Bone marrow (tissue), 2 donors: Measurements from ENCODE around the gene SUMO4.

Experiments
- DNase-seq, 2 donors: peaks; one replicate each; lab custom pipeline; 2025; lab: John Stamatoyannopoulos, UW

SUMO4 gene

GRCh38 chr6:149389509-149390297 lies 10.4 kb upstream of the SUMO4 start:
- no peak for DNase-seq

DNA sequence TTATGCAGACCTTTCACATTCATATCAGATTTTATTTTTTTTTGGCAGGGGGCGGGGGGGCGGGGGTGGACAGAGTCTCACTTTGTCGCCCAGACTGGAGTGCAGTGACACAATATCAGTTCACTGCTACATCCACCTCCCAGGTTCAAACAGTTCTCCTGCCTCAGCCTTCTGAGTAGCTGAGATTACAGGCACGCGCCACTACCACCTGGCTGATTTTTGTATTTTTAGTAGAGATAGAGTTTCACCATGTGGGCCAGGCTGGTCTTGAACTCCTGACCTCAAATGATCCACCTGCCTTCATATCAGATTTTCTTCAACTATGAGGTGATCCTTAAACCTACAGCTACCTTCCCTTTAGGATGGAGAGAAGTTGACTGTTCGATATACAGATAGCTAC lies 8.0 kb upstream of the SUMO4 start:
- DNase-seq: no peak

GRCh38 chr6:149392535-149392934 lies 7.5 kb upstream of the SUMO4 start:
- no peak for DNase-seq

- no peak for DNase-seq
These were observed 6.9 kb upstream of the SUMO4 start for GRCh38 chr6:149393002-149393679.

GRCh38 chr6:149395185-149395584 lies 4.9 kb upstream of the SUMO4 start:
- no peak for DNase-seq

DNA sequence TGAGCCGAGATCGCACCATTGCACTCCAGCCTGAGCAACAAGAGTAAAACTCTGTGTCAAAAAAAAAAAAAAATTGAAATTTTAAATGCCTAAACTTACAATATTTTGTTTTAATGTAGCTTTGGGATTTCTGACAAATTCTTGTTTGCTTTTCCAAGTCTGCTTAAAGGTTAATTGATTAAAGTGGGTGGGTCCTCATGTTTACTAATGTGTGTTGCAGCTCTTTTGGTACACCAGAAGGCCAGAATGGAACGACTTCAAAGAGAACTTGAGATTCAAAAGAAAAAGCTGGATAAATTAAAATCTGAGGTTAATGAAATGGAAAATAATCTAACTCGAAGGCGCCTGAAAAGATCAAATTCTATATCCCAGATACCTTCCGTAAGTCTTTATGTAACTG lies 2.7 kb upstream of the SUMO4 start:
- DNase-seq: no peak

DNA sequence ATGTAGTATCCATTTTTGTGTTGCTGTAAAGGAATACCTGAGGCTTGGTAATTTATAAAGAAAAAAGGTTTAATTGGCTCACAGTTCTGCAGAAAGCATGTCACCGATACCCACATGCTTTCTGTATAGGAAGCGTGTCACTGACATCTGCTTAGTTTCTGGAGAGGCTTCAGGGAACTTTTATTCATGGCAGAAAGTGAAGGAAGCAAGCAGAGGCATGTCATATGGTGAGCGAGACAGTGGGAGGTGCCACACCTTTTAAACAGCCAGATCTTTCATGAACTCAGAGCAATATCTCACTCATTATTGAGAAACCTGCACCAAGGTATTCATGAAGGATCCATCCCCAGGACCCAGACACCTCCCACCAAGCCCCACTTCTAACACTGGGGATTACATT lies 3.5 kb downstream of the SUMO4 start:
- DNase-seq: no peak

DNA sequence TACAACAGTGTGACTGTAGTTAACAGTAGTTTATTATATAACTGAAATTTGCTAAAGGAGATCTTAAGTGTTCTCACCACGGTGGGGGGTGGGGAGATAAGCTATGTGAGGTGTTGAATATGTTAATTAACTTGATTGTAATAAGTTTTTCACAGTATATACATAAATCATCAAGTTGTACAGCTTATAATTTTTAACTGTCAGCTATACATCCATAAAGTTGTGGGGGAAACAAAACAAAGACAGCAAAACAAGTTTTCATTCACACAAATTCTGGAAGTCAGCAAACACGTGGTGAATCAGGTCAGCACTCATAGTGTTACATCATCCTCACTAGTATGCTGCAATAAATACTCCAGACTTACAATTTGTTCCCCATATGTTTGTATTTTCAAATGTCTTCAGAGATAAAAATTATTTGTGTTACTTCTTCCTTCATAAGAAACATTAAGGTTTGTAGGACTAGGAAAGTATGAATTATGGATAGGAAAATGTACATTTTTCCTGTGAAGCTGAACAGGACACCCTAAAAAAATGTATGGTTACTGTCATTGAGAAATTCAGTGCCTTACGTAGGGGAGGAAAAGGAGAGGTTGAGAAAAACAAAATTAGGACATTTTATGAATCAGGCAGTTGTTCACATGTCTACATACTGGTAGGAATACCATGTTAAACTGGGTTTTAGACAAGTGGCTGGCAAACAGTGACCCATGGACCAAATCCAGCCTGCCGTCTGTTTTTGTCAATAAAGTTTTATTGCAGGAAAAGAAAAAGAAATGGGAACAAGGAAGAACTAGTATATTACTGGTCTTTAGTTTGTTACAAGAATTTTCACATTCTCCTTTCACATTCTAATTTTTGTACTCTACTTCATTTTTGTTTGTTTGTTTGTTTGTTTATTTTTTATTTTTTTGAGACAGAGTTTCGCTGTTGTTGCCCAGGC lies 6.0 kb downstream of the SUMO4 start:
- DNase-seq: no peak

GRCh38 chr6:149409617-149410016 lies 9.6 kb downstream of the SUMO4 start:
- no peak for DNase-seq

- DNase-seq: no peak
These were observed 10.5 kb downstream of the SUMO4 start for GRCh38 chr6:149410557-149410956.

GRCh38 chr6:149414009-149414408 lies 13.9 kb downstream of the SUMO4 start:
- no peak for DNase-seq

- no peak for DNase-seq
These were observed 14.8 kb downstream of the SUMO4 start for GRCh38 chr6:149414821-149415220.

DNA sequence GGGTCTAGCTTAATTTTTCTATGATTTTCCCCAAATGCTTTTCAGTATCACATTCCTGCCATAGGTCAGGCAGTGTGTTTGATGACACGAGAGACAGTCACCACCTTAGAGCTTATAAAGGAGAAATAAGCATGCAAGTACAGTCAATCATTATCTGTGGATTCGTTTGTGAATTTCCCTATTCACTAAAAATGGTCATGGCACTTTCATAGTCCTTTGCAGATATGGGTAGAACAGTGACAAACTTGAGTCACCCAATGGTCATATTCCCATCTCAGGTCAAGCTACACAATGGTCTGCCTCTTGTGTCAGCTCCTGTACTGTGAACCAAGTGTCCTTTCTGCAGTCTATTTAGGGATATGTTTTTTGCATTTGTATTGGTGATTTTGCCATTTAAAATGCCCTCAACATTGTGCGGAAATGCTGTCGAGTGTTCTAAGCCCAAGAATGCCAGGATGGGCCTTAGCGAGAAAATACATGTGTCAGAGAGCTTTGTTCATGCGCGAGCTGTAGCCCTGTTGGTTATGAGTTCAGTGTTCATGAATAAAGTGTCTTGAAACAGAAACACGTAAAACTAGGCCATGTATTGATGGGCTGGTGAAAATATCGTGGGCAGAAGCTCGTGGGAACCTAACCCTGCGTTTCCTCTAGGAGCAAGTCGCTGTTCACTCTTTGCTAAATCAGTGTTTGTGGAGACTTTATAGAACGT lies 19.8 kb downstream of the SUMO4 start:
- no peak for DNase-seq

- DNase-seq: no peak
These were observed 21.1 kb downstream of the SUMO4 start for GRCh38 chr6:149421132-149421531.

- no peak for DNase-seq
These were observed 22.5 kb downstream of the SUMO4 start for GRCh38 chr6:149422581-149422980.

GRCh38 chr6:149423964-149424440 lies 23.9 kb downstream of the SUMO4 start:
- DNase-seq: no peak

GRCh38 chr6:149425224-149425623 lies 25.2 kb downstream of the SUMO4 start:
- DNase-seq: no peak

- no peak for DNase-seq
These were observed 25.7 kb downstream of the SUMO4 start for GRCh38 chr6:149425754-149426153.

DNA sequence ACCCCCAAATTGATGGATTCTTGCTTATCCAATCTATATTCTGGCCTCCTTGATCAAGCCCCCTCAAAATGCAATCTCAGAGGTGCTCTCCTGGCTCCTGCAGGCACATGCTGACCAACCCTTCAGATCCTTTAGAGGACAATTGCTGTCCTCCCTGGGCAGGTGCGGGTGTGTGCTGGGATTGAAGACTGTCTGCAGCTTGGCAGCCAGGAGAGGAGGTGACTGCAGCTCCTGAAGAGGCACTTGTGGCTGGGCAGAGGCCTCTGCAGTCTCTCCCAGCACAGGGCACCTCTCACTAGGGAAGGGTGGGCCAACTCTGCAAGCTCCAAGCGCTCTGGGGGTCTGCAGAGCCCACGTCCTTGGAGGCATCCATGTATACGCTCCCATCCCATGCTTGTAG lies 28.5 kb downstream of the SUMO4 start:
- no peak for DNase-seq

GRCh38 chr6:149429427-149430360 lies 29.6 kb downstream of the SUMO4 start:
- DNase-seq: no peak
